Activated naive CD4-positive, alpha-beta T cell treated with anti-CD3 and anti-CD28 coated beads, Interleukin-2, amount 50 U/mL, for 16 hours (primary cell): ENCODE results near the gene MSX2.

Source experiments
- DNase-seq: peaks from one replicate; pipeline ENCODE4 v3.0.0-alpha.2; 2020

MSX2 gene

GRCh38 chr5:174718880-174719610 is 5.3 kb upstream of the MSX2 start:
- no peak for DNase-seq

- no peak for DNase-seq
Observed at GRCh38 chr5:174719793-174720611, 4.4 kb upstream of the MSX2 start.

GRCh38 chr5:174720612-174721529 is 3.5 kb upstream of the MSX2 start:
- DNase-seq: no peak

DNA sequence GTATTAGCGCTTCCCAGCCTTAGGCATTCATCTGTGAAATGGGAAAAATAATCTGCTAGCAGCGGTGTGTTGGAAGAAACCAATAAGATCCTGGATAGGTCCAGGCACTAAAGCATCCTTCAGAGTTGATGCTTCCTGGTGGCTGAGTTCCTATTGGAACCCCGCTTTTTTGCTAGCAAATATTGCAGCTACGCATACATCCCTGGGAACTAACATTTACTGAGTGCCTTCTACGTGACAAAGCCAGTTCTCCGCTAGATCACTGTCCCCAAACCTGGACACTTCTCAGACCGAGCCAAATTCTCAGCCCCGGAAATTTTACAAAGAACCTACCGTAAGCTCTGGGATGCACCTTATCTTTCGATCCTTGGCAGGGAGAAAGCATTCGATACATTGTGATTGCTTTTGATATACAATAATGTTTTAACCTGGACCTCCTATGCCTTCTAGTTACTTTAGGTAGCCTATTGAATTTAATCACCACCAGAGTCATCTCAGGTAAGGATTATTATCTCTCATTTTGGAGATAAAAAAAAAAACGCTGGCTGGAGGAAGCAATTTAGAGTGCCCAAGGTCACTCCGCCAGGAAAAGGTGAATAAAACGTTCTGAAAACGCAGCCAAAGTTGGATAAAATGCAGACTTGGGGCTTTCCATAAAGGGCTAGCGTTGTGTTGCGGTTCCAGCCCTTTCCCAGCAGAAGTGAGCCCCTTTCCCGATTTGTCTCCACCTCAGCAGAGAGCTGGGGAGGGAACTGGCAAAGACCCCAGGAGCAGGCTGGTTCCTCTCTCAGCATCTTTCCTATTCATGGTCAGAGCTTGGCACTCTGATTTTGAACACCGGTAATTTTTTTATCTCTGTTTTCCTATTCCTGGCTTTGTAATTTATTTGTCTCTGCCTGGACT is 2.6 kb upstream of the MSX2 start:
- no peak for DNase-seq

GRCh38 chr5:174722500-174722899 is 1.9 kb upstream of the MSX2 start:
- DNase-seq: no peak

DNA sequence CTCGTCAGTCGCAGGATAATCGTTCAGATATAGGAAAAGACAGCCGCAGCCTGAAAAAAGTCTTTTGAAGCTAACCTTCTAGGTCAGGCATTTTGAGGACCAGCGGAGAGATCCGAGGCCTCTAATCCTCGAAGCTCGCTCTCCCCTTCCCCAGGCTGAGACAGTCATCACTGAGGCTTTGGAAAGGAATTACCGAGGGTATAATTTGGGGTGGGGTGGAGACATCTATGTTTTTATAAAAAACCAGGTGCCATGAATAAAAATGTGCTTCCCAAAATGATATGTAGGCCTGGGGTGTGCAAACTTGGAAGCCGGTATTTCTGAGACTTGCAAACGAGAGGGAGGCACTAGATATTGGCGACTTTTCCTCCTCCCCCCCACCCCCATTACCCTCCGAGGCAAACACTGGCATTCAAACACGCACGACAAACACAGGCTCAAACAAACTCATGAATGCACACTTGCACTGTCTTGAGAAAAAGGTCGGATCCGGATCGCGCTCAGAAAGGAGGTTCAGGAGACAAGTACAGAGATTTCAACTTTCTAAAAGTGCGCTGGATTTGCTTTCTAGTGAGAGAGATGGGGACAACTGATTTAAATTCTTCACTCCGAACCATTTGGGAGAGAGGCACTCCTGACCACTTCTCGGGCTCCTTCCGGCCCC is 935 bp upstream of the MSX2 start:
- no peak for DNase-seq

DNA sequence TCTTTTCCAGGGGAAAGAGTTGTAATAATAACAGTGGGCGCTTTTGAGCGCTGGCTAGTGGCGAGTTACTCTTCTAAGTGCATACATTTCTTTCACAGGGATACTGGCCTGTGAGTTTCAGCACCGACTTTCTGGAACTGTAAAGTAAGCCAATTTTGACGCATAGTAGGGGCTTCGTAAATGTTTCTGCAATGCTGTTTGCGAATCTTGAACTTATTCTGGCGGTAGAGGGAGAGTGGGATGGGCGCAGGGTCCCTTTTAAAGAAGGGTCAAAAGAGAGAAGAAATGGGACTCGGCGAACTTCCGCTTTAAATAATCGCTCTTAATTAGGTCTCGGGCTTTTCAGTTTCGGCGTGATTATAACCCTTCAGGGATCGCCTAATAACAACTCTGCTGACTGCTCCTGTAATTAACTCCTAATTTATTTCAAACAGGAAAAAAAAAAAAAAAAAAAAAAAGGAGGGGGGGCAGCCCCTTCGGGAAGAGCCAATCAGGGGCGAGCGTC is 351 bp upstream of the MSX2 start:
- DNase-seq: no peak

DNA sequence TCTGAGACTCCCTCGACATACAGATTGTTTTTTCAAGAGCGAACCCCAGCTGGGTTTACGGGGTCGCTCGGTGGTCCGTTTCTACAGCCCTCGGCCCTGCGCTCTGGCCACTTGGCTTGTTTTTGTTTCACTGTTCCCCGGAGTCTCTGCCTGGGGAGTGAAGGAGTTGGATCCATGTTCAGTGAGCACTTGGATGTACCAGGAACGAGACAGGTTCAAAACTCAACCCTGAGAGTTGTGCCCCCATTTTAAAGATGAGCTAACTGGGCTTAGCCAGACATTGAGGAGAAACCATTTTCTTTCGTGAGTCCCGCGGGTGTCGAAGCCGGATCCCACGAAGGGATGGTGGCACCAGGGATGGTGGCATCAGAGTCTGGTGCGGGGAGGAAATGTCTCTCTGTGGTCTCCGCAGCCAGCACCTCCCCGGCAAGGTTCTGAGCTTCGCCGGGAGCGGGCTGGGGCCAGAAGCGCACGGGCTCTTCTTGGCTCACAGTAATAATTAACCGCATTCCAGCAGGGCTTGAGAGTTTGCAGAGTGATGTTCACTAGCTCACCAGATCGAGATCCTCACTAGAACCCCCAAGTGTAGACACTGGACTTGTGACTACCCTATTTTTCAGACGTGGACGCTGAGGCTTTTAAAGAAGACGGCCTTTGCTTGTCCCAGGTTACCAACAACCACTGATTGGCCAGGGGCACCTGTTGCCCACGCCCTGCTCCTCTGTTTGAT is 1.0 kb downstream of the MSX2 start:
- no peak for DNase-seq

GRCh38 chr5:174725991-174726601 is 1.7 kb downstream of the MSX2 start:
- no peak for DNase-seq

DNA sequence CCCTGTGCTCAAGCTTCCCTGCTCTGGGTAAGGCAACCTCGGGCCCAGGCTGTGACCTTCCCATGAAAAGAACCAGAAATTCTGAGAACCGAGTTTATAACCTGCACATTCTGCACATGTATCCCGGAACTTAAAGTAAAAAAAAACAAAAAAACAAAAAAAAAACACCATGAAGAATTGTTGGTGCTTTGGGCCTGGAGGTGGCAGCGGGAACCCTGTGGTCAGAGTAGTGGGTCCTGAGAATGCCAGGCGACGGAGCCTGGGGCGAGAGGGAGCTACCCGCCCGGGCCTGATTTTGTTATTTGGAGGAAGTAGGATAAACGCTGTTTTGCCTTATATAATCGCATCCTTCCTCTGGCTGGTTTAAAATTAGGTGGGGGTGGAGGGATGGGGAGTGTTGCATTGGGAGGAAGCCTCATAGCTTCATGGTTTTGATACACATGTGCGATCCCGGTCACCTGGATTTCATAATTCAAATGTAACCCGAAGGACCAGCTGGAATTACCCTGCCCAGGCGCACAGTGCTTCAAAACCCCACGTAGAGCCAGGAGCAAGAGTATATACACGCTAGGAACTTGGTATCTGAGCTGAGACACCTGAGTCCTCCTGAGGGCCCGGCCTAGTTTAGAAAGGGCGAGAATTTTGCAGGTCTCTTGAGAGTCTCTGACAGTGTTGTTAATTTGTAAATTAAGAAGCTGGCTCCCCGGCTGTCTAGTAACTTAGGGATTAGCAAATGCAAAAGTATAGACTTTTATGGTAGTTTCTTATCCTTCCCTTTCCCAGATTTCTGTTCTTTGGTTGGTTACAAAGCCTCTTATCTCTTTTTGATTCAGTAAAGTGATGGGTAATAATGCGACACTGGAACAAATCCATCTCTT is 2.8 kb downstream of the MSX2 start:
- DNase-seq: no peak

- no peak for DNase-seq
Observed at GRCh38 chr5:174727794-174728680, 3.7 kb downstream of the MSX2 start.

DNA sequence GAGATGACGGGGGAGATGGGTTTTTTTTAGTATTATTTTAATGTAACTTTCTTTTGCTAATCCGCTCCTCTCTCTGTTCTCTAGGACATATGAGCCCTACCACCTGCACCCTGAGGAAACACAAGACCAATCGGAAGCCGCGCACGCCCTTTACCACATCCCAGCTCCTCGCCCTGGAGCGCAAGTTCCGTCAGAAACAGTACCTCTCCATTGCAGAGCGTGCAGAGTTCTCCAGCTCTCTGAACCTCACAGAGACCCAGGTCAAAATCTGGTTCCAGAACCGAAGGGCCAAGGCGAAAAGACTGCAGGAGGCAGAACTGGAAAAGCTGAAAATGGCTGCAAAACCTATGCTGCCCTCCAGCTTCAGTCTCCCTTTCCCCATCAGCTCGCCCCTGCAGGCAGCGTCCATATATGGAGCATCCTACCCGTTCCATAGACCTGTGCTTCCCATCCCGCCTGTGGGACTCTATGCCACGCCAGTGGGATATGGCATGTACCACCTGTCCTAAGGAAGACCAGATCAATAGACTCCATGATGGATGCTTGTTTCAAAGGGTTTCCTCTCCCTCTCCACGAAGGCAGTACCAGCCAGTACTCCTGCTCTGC is 4.8 kb downstream of the MSX2 start:
- no peak for DNase-seq

GRCh38 chr5:174731214-174732035 is 7.0 kb downstream of the MSX2 start:
- DNase-seq: no peak

DNA sequence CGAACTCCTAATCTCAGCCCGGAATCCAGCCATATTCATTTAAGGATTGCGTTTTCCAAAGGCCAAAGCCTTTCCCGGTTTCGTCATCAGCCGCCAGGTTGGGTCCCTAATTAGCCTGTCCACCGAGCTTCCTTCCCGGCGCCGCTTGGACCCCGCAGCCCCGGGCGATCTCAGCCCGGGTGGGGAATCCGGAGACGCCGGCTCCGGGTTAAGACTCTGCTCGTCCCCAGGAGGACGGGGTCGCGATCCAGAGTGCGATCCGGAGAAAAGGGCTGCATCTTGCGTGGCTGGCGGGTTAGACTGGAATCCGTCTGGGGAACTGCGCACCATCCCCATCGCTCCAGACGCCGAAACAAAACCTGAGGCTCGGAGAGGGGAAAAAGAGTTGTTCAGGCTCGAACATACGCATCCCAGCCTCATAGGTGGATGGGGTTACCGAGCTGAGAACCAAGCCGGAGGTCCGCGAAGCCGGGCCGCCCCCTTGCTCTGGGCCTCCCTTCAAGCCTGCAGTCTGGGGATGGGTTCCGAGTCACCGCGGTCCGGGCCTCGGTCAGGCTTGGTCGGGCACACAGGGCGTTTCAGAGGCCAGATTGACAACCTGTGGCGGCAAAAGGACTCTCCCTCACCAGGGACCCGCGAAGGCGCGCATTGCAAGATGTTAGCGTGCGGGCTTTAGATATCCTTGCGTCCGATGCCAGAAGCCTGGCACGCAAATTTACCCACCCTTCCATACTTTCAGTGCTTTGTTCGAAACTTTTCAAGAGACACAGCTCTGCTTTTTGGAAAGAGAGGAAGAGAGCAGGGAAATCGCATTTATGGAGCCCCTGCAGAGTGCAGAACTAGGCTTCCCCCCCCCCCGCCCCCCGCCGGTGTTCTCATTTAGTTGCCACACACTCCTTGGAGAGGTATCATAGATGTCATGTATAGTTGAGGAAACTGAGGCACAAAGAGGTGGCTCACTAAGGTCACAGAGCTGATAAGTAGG is 7.9 kb downstream of the MSX2 start:
- DNase-seq: no peak

GRCh38 chr5:174733091-174733690 is 8.8 kb downstream of the MSX2 start:
- no peak for DNase-seq
